HL-60 (cell line): ENCODE results near the gene CHDH.

Experiments
- DNase-seq, 2 experiments: peaks; one replicate each; pipeline ENCODE4 v3.0.0-alpha.2; 2010 to 2020; ENCODE audit warnings: low read depth in 1 of 2, low spot score in 1 of 2
- H3K27ac ChIP-seq: fragments of 250-450 bp; sonication (Bioruptor Pico); replicated peaks from 2 replicates; pipeline ENCODE4 v1.5.1; 2020; ENCODE audit warnings: mild to moderate bottlenecking, moderate library complexity
- H3K27me3 ChIP-seq: fragments of 250-450 bp; sonication (Bioruptor Pico); 2 replicates; pipeline ENCODE4 v1.5.1; 2021; ENCODE audit warnings: mild to moderate bottlenecking, moderate library complexity; ENCODE audit not compliant: insufficient read depth, poor library complexity, severe bottlenecking
- H3K4me3 ChIP-seq: replicated peaks from 2 replicates; pipeline ENCODE4 v1.5.1; 2011; ENCODE audit warnings: mild to moderate bottlenecking, control low read depth, low read length; ENCODE audit not compliant: insufficient read depth
- CTCF ChIP-seq: IDR thresholded peaks from one replicate; pipeline ENCODE4 v1.5.1; 2011; ENCODE audit warnings: low read length, control low read depth, inconsistent platforms; ENCODE audit not compliant: insufficient read depth
- GABPA ChIP-seq: IDR thresholded peaks from 2 replicates; pipeline ENCODE4 v1.6.1; 2012; ENCODE audit warnings: low read depth
- POLR2AphosphoS5 ChIP-seq: IDR thresholded peaks from 2 replicates; pipeline ENCODE4 v1.6.1; 2012; ENCODE audit warnings: low read depth
- REST ChIP-seq: IDR thresholded peaks from 2 replicates; pipeline ENCODE4 v1.6.1; 2012; ENCODE audit warnings: low read depth; ENCODE audit not compliant: insufficient replicate concordance
- SPI1 ChIP-seq: IDR thresholded peaks from 2 replicates; pipeline ENCODE4 v1.6.1; 2012; ENCODE audit warnings: low read depth, mild to moderate bottlenecking, borderline replicate concordance

Gene CHDH

GRCh38 chr3:53858096-53858741 is 12.0 kb upstream of the CHDH start:
- TF ChIP-seq SPI1 = no peak
- TF ChIP-seq GABPA = no peak
- no peak for TF ChIP-seq CTCF
- TF ChIP-seq REST = no peak
- no peak for TF ChIP-seq POLR2AphosphoS5
- no peak overlapping the region for H3K4me3 ChIP-seq
- no peak overlapping the region for H3K27ac ChIP-seq
- no peaks in the 10 kb centered on the region for H3K27me3 ChIP-seq
- DNase-seq = no peak

GRCh38 chr3:53856964-53857363 is 10.7 kb upstream of the CHDH start:
- Histone ChIP-seq H3K4me3 (no peak overlapping the region), H3K27ac (no peak overlapping the region), H3K27me3 (no peaks in the 10 kb centered on the region)
- no peak for TF ChIP-seq CTCF
- peak; percentile 64; the same call in 1 of the 2 replicates for TF ChIP-seq SPI1
- peak in 1 of 2 experiments; percentile 28 for DNase-seq

GRCh38 chr3:53850895-53851294 is 4.7 kb upstream of the CHDH start:
- TF ChIP-seq SPI1 = no peak
- no peak for TF ChIP-seq REST
- TF ChIP-seq POLR2AphosphoS5 = no peak
- TF ChIP-seq CTCF = no peak
- TF ChIP-seq GABPA = no peak
- no peak overlapping the region for H3K4me3 ChIP-seq
- peaks cover 13% of the 10 kb centered on the region for H3K27me3 ChIP-seq
- no peak for DNase-seq
- H3K27ac ChIP-seq = no peak overlapping the region

GRCh38 chr3:53849916-53850315 is 3.7 kb upstream of the CHDH start:
- Histone ChIP-seq H3K4me3 (no peak overlapping the region), H3K27ac (no peak overlapping the region), H3K27me3 (peaks cover 22% of the 10 kb centered on the region)
- no peak for DNase-seq
- TF ChIP-seq CTCF (no peak), POLR2AphosphoS5 (no peak), REST (no peak), GABPA (no peak), SPI1 (no peak)
